HL-60 (cell line): ENCODE measurements around the gene PDE4B.

Experiments used
- DNase-seq, 2 experiments: peaks; one replicate each; pipeline ENCODE4 v3.0.0-alpha.2; 2010 to 2020; ENCODE audit warnings: low read depth in 1 of 2, low spot score in 1 of 2
- H3K27ac ChIP-seq: fragments of 250-450 bp; sonication (Bioruptor Pico); replicated peaks from 2 replicates; pipeline ENCODE4 v1.5.1; 2020; ENCODE audit warnings: mild to moderate bottlenecking, moderate library complexity
- H3K27me3 ChIP-seq: fragments of 250-450 bp; sonication (Bioruptor Pico); 2 replicates; pipeline ENCODE4 v1.5.1; 2021; ENCODE audit warnings: mild to moderate bottlenecking, moderate library complexity; ENCODE audit not compliant: insufficient read depth, poor library complexity, severe bottlenecking
- H3K4me3 ChIP-seq: replicated peaks from 2 replicates; pipeline ENCODE4 v1.5.1; 2011; ENCODE audit warnings: mild to moderate bottlenecking, control low read depth, low read length; ENCODE audit not compliant: insufficient read depth
- GABPA ChIP-seq: IDR thresholded peaks from 2 replicates; pipeline ENCODE4 v1.6.1; 2012; ENCODE audit warnings: low read depth
- POLR2AphosphoS5 ChIP-seq: IDR thresholded peaks from 2 replicates; pipeline ENCODE4 v1.6.1; 2012; ENCODE audit warnings: low read depth
- SPI1 ChIP-seq: IDR thresholded peaks from 2 replicates; pipeline ENCODE4 v1.6.1; 2012; ENCODE audit warnings: low read depth, mild to moderate bottlenecking, borderline replicate concordance
- TF ChIP-seq, protein P1 (sequence below): IDR thresholded peaks from 2 replicates; pipeline ENCODE4 v1.6.1; 2012; ENCODE audit warnings: low read depth; ENCODE audit not compliant: insufficient replicate concordance
- TF ChIP-seq, protein P2 (sequence below): IDR thresholded peaks from one replicate; pipeline ENCODE4 v1.5.1; 2011; ENCODE audit warnings: low read length, control low read depth, inconsistent platforms; ENCODE audit not compliant: insufficient read depth

The PDE4B gene

DNA sequence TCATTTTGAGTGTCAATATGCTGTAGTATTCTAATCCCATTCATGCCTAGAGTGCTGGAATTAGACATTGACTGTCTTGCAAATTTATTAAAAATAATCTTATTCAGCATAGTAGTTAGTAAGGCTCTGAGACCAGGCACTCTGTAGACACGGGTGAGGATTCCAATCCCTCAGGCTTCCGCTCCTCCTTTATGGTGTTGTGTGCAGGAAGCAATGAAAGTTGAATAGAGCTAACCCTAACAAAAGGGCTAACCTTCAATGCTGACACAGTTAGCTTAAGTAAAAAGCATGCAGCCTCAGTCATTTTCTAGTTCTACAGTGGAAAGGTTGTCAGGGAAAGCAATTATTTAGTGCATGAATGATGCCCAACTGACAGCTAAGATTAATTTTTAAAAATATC is 541.6 kb downstream of the PDE4B start:
- Histone ChIP-seq H3K27me3 (no peaks in the 10 kb centered on the region), H3K4me3 (peak overlapping the region; percentile 61), H3K27ac (peak overlapping the region; percentile 78)
- no peak for DNase-seq
- no peak for TF ChIP-seq SPI1
- TF ChIP-seq, protein P1, sequence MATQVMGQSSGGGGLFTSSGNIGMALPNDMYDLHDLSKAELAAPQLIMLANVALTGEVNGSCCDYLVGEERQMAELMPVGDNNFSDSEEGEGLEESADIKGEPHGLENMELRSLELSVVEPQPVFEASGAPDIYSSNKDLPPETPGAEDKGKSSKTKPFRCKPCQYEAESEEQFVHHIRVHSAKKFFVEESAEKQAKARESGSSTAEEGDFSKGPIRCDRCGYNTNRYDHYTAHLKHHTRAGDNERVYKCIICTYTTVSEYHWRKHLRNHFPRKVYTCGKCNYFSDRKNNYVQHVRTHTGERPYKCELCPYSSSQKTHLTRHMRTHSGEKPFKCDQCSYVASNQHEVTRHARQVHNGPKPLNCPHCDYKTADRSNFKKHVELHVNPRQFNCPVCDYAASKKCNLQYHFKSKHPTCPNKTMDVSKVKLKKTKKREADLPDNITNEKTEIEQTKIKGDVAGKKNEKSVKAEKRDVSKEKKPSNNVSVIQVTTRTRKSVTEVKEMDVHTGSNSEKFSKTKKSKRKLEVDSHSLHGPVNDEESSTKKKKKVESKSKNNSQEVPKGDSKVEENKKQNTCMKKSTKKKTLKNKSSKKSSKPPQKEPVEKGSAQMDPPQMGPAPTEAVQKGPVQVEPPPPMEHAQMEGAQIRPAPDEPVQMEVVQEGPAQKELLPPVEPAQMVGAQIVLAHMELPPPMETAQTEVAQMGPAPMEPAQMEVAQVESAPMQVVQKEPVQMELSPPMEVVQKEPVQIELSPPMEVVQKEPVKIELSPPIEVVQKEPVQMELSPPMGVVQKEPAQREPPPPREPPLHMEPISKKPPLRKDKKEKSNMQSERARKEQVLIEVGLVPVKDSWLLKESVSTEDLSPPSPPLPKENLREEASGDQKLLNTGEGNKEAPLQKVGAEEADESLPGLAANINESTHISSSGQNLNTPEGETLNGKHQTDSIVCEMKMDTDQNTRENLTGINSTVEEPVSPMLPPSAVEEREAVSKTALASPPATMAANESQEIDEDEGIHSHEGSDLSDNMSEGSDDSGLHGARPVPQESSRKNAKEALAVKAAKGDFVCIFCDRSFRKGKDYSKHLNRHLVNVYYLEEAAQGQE, result no peak
- TF ChIP-seq GABPA, result no peak
- no peak for TF ChIP-seq POLR2AphosphoS5

DNA sequence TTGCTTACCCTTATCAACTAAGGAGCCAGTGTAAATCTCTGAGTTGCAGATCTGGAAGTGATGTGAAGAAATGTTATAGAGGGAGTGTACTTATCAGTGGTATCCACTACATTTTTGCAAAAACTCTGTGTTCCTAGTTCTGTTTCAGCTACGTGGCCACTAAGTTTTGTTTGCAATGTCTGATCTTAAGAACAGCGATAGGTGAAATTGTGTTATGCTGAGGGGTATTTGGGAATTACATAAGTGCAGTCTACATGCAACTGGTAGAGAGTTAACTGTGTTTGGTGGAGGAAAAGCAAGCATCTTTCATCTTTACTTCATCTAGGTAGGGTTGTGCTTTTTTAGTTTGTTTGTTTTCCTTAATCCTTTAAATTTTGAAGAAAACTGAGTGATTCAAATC is 542.4 kb downstream of the PDE4B start:
- H3K27me3 ChIP-seq, result no peaks in the 10 kb centered on the region
- H3K4me3 ChIP-seq, result peak overlapping the region; percentile 61
- TF ChIP-seq GABPA, result no peak
- TF ChIP-seq POLR2AphosphoS5, result no peak
- TF ChIP-seq, protein P1, result no peak
- TF ChIP-seq, protein P2, sequence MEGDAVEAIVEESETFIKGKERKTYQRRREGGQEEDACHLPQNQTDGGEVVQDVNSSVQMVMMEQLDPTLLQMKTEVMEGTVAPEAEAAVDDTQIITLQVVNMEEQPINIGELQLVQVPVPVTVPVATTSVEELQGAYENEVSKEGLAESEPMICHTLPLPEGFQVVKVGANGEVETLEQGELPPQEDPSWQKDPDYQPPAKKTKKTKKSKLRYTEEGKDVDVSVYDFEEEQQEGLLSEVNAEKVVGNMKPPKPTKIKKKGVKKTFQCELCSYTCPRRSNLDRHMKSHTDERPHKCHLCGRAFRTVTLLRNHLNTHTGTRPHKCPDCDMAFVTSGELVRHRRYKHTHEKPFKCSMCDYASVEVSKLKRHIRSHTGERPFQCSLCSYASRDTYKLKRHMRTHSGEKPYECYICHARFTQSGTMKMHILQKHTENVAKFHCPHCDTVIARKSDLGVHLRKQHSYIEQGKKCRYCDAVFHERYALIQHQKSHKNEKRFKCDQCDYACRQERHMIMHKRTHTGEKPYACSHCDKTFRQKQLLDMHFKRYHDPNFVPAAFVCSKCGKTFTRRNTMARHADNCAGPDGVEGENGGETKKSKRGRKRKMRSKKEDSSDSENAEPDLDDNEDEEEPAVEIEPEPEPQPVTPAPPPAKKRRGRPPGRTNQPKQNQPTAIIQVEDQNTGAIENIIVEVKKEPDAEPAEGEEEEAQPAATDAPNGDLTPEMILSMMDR, result no peak
- TF ChIP-seq SPI1, result no peak
- peak overlapping the region; percentile 78 for H3K27ac ChIP-seq
- no peak for DNase-seq

DNA sequence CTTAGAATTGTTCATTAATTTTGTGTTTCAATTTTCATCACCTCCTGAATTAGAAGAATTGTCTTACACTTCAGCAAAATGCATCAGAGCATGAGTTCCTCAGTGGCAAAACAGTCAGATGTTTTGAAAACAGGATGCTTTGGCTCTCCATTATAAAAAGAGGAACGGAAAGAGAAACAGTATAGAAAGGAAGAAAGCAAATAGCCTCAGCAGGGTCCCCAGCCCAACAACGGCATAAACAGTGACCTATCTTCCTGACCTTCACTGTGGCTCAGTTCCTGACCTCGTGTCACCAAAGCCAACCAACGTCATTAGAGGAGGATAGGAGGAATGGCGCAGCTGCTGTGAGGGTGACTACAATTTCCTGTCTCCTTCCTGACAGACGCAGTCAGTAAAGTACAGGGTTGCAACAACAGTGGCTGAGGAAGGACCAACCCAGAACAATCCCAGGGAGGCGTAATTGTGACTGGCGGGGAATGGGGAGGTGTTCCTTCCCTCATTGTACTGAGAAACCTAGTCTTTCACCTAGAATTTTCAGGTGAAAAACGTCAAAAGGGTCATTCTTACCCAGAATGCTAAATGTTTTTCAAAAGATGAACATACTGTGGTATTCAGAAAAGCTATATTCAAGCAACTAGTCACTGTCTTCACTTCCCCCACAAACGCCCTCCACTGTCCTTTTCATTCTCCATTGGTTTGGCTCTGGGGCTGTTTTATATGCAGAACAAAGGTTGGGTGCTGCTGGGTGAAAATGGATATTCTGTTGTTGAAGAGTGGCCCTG is 543.4 kb downstream of the PDE4B start:
- peak; percentile 68 to 92 for DNase-seq
- H3K27me3 ChIP-seq, result no peaks in the 10 kb centered on the region
- peak overlapping the region; percentile 61 for H3K4me3 ChIP-seq
- H3K27ac ChIP-seq, result peak overlapping the region; percentile 78
- peak; percentile 91 for TF ChIP-seq POLR2AphosphoS5
- TF ChIP-seq, protein P2, result no peak
- TF ChIP-seq, protein P1, result no peak
- TF ChIP-seq GABPA, result 0 out of 2 replicates have a peak, but pooled peaks have one; percentile 13
- TF ChIP-seq SPI1, result peak; percentile 88
